A549 (cell line): ENCODE measurements around the gene CCDC66. TPM values are rescaled to one million over a fixed set of nuclear protein-coding genes. Genes with fewer than 3 reads are reported as not detected.

Experiments used
- ATAC-seq, 2 experiments: fragments of 200-7000 bp in 1 of 2; fragments of >200 bp in 1 of 2; cut with Nextera tagmentation in 1 of 2; cut with Tn5 transposase in 1 of 2; 3 replicates each; pipeline versions ENCODE4 v1.8.0 to v1.9.1; 2018 to 2020; ENCODE audit warnings: mild to moderate bottlenecking in 1 of 2, moderate library complexity in 1 of 2
- CTCF ChIA-PET: fragments of 300-600 bp; sonication (Branson Sonifier 250); formaldehyde crosslinking; extraction: SDS; loops from one replicate; lab custom pipeline; 2021; ENCODE audit warnings: antibody characterized with exemption, inconsistent platforms; lab: Yijun Ruan, JAX
- POLR2A ChIA-PET: fragments of 350-600 bp; formaldehyde crosslinking; extraction: SDS; loops from one replicate; lab custom pipeline; 2021; ENCODE audit warnings: antibody characterized with exemption, inconsistent platforms; lab: Yijun Ruan, JAX
- DNase-seq, 2 experiments: peaks; one replicate each; pipeline versions ENCODE4 v3.0.0 to v3.0.0-alpha.2; 2011 to 2016; ENCODE audit warnings: low read depth in 1 of 2, low spot score in 1 of 2
- FAIRE-seq: peaks from 2 replicates; lab custom pipeline; 2011; peaks lifted over from hg19 to GRCh38; lab: Jason Lieb, UNC
- H3K27ac ChIP-seq, 2 experiments: fragments of >200 bp; sonication (Bioruptor Twin); formaldehyde crosslinking; 3 replicates each; pipeline ENCODE4 v1.5.1; 2016 to 2017
- H3K4me1 ChIP-seq: fragments of >200 bp; sonication (Bioruptor Twin); formaldehyde crosslinking; 3 replicates; pipeline ENCODE4 v1.6.1; 2016
- H3K4me2 ChIP-seq: fragments of >200 bp; sonication (Bioruptor Twin); formaldehyde crosslinking; 3 replicates; pipeline ENCODE4 v1.6.1; 2016
- H3K4me3 ChIP-seq: fragments of >200 bp; sonication (Bioruptor Twin); formaldehyde crosslinking; 3 replicates; pipeline ENCODE4 v1.5.1; 2016
- H3K9me3 ChIP-seq: fragments of >200 bp; sonication (Bioruptor Twin); formaldehyde crosslinking; 3 replicates; pipeline ENCODE4 v1.6.1; 2016
- BCL3 ChIP-seq: fragments of >200 bp; sonication (Bioruptor Twin); formaldehyde crosslinking; IDR thresholded peaks from 3 replicates; pipeline ENCODE4 v1.6.1; 2016
- BHLHE40 ChIP-seq: IDR thresholded peaks from 2 replicates; pipeline ENCODE4 v1.6.1; 2012; ENCODE audit warnings: low read depth, low read length, inconsistent platforms
- CBX2 ChIP-seq: fragments of 200-600 bp; sonication (generic); IDR thresholded peaks from 2 replicates; pipeline ENCODE4 v1.6.1; 2016; ENCODE audit warnings: low read depth, mild to moderate bottlenecking, borderline replicate concordance
- CBX8 ChIP-seq: fragments of 200-600 bp; sonication (generic); IDR thresholded peaks from 2 replicates; pipeline ENCODE4 v1.6.1; 2016
- CEBPB ChIP-seq, 2 experiments: fragments of >200 bp in 1 of 2; sonication (Bioruptor Twin) in 1 of 2; formaldehyde crosslinking in 1 of 2; IDR thresholded peaks; 2 replicates each; pipeline ENCODE4 v1.6.1; 2012 to 2016
- CHD2 ChIP-seq: fragments of 150-350 bp; IDR thresholded peaks from 2 replicates; pipeline ENCODE4 v1.6.1; 2014; ENCODE audit warnings: low read length; ENCODE audit not compliant: partially characterized antibody
- EHF ChIP-seq: fragments of 250-450 bp; sonication (Bioruptor Pico); IDR thresholded peaks from 2 replicates; pipeline ENCODE4 v1.5.0; 2020; ENCODE audit warnings: mild to moderate bottlenecking
- EHMT2 ChIP-seq: fragments of 200-600 bp; sonication (generic); IDR thresholded peaks from 2 replicates; pipeline ENCODE4 v1.6.1; 2016; ENCODE audit warnings: antibody characterized with exemption, low read depth, mild to moderate bottlenecking, moderate library complexity
- EP300 ChIP-seq, 2 experiments: fragments of >200 bp; sonication (Bioruptor Twin); formaldehyde crosslinking; IDR thresholded peaks; 2 replicates in 1 of 2; 3 replicates in 1 of 2; pipeline ENCODE4 v1.6.1; 2016 to 2017
- ESRRA ChIP-seq: fragments of 150-350 bp; IDR thresholded peaks from 2 replicates; pipeline ENCODE4 v1.6.1; 2014; ENCODE audit warnings: mild to moderate bottlenecking, low read length, borderline replicate concordance
- FOSL2 ChIP-seq, 2 experiments: fragments of 450-650 bp in 1 of 2; fragments of >200 bp in 1 of 2; sonication (Bioruptor Twin) in 1 of 2; formaldehyde crosslinking; IDR thresholded peaks; 2 replicates each; pipeline versions ENCODE4 v1.5.0 to v1.6.1; 2016 to 2020; ENCODE audit warnings: mild to moderate bottlenecking in 1 of 2, moderate library complexity in 1 of 2
- FOXS1 ChIP-seq: fragments of 250-450 bp; sonication (Bioruptor Pico); IDR thresholded peaks from 2 replicates; pipeline ENCODE4 v1.5.0; 2020; ENCODE audit warnings: mild to moderate bottlenecking, moderate library complexity
- HOXB13 ChIP-seq: fragments of 250-450 bp; sonication (Bioruptor Pico); IDR thresholded peaks from 2 replicates; pipeline ENCODE4 v1.5.0; 2020; ENCODE audit warnings: low read depth, mild to moderate bottlenecking, moderate library complexity
- HOXB5 ChIP-seq: fragments of 250-450 bp; sonication (Bioruptor Pico); IDR thresholded peaks from 2 replicates; pipeline ENCODE4 v1.5.0; 2020; ENCODE audit warnings: mild to moderate bottlenecking, moderate library complexity
- JUN ChIP-seq, 2 experiments: fragments of >200 bp; sonication (Bioruptor Twin); formaldehyde crosslinking; IDR thresholded peaks; 2 replicates in 1 of 2; 3 replicates in 1 of 2; pipeline ENCODE4 v1.6.1; 2016 to 2017
- MAX ChIP-seq: IDR thresholded peaks from 2 replicates; pipeline ENCODE4 v1.6.1; 2012
- MYC ChIP-seq: IDR thresholded peaks from 2 replicates; pipeline ENCODE4 v1.6.1; 2012; ENCODE audit warnings: mild to moderate bottlenecking, inconsistent platforms, low read length, improper control_type of control experiment, borderline replicate concordance
- POLR2A ChIP-seq: IDR thresholded peaks from 2 replicates; pipeline ENCODE4 v1.6.1; 2012; ENCODE audit warnings: mild to moderate bottlenecking, low read length
- POLR2AphosphoS2 ChIP-seq: conservative IDR thresholded peaks from 2 replicates; pipeline ENCODE4 v1.6.1; 2012; ENCODE audit warnings: low read length, improper control_type of control experiment, inconsistent platforms
- RAD21 ChIP-seq, 2 experiments: fragments of >200 bp in 1 of 2; sonication (Bioruptor Twin) in 1 of 2; formaldehyde crosslinking in 1 of 2; IDR thresholded peaks in 1 of 2; conservative IDR thresholded peaks in 1 of 2; 2 replicates in 1 of 2; 3 replicates in 1 of 2; pipeline ENCODE4 v1.6.1; 2012 to 2018; ENCODE audit warnings: inconsistent platforms in 1 of 2
- RARB ChIP-seq: fragments of 250-450 bp; sonication (Bioruptor Pico); IDR thresholded peaks from 2 replicates; pipeline ENCODE4 v1.8.0; 2021; ENCODE audit warnings: mild to moderate bottlenecking, moderate library complexity
- SMC3 ChIP-seq: fragments of >200 bp; sonication (Bioruptor Twin); formaldehyde crosslinking; IDR thresholded peaks from 3 replicates; pipeline ENCODE4 v1.6.1; 2018; ENCODE audit warnings: inconsistent platforms
- ZC3H11A ChIP-seq: fragments of 450-650 bp; IDR thresholded peaks from 2 replicates; pipeline ENCODE4 v1.6.1; 2014; ENCODE audit warnings: antibody characterized with exemption, mild to moderate bottlenecking
- WGBS: methylation state at CpG from one replicate; pipeline ENCODE4 v1.1.6; 2017; ENCODE audit errors: missing lambda C conversion rate; 5-methylcytosine and 5-hydroxymethylcytosine counted together
- polyA plus RNA-seq, 4 experiments: library from polyadenylated mRNA; depleted of rRNA in 3 of 4; stranded (reverse); fragments of >200 nt; fragmentation: RNase III in 1 of 4; extraction: RNeasy Plus Mini Kit Qiagen cat#74134 plus additional on column Dnase treatment in 1 of 4; gene quantifications; 2 replicates in 3 of 4; 3 replicates in 1 of 4; pipeline ENCODE4 v1.2.3, GENCODE V29; 2011 to 2017
- TF ChIP-seq, protein P1 (sequence below): fragments of >200 bp; sonication (Bioruptor Twin); formaldehyde crosslinking; IDR thresholded peaks from 2 replicates; pipeline ENCODE4 v1.6.1; 2016
- TF ChIP-seq, protein P2 (sequence below): fragments of 200-600 bp; sonication (generic); IDR thresholded peaks from 2 replicates; pipeline ENCODE4 v1.6.1; 2016; ENCODE audit warnings: antibody characterized with exemption, mild to moderate bottlenecking, moderate library complexity
- TF ChIP-seq, protein P3 (sequence below): IDR thresholded peaks from 2 replicates; pipeline ENCODE4 v1.6.1; 2012; ENCODE audit warnings: low read depth, borderline replicate concordance

Gene CCDC66
- polyA plus RNA-seq, 2 of the 4 experiments (the other 2 are of a cell fraction) = 9.1 to 17.3 TPM

DNA sequence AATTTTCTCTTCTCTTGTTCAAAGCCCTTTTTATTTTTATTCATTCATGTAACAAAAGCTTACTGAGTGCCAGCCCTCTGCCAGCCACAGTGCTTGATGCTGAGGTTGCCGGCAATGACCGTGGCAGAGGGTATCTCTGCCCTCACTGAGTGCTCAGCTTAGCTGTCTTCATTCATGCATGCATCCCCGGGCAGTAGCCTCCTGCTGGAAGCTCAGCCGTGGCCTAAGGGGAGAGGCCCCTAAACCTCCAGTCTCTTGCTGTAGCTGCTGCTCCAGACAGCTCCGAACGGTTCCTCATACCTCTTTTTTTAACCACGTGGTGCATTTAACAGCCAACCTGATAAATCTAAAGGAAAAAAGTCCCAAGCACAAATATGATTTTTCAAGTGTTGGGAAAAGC, 34.6 kb upstream of the CCDC66 start:
- Histone ChIP-seq H3K4me2 (no peak overlapping the region), H3K4me3 (no peak overlapping the region), H3K4me1 (no peaks in the 10 kb centered on the region), H3K27ac (no peak overlapping the region), H3K9me3 (no peaks in the 10 kb centered on the region)
- no peak for TF ChIP-seq HOXB5 (CRISPR knock-in tag)
- TF ChIP-seq CBX8 = no peak
- no peak for TF ChIP-seq POLR2AphosphoS2
- TF ChIP-seq, protein P1, sequence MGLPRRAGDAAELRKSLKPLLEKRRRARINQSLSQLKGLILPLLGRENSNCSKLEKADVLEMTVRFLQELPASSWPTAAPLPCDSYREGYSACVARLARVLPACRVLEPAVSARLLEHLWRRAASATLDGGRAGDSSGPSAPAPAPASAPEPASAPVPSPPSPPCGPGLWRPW = no peak
- no peak for TF ChIP-seq POLR2A
- TF ChIP-seq CHD2 = no peak
- no peak for TF ChIP-seq RAD21 (conservative IDR thresholded peaks at IDR 0.05 in 1 of 2, IDR thresholded peaks at IDR 0.05 in 1 of 2)
- TF ChIP-seq CBX2 = no peak
- TF ChIP-seq JUN (IDR thresholded peaks at IDR 0.05) = no peak
- TF ChIP-seq FOXS1 (CRISPR knock-in tag) = no peak
- TF ChIP-seq BCL3 = no peak
- TF ChIP-seq MYC = no peak
- TF ChIP-seq RARB (CRISPR knock-in tag) = no peak
- WGBS = 29% methylated on average over 6 of the region's 7 CpGs
- no peak for ATAC-seq
- CTCF ChIA-PET = interaction anchor here (2.3 kb wide), 1 partner anchor 28 kb away, joined by 5 read pairs; no protein-coding TSS in a partner anchor
- POLR2A ChIA-PET = no interaction called here
- FAIRE-seq = no peak
- DNase-seq = no peak

DNA sequence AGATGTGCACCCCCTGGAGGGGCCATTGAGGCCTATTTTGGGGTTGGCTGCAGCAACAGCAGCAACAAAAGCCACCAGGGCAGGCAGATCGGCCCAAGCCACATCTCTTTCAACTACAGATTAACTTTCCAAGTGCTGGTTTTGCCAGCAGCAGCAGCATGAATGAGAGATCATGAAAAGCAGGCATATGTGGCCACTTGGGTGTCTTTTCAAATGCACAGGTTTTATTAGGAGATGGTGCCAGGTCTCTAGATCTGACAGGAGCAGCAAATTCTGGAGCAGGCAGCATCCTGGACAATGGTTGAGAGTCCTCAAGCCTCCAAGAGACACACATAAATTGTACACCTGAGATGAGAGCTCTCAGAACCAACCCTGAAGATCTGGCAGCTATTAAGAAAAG, 31.7 kb upstream of the CCDC66 start:
- Histone ChIP-seq H3K27ac (no peak overlapping the region), H3K4me3 (no peak overlapping the region), H3K4me1 (no peaks in the 10 kb centered on the region), H3K9me3 (no peaks in the 10 kb centered on the region), H3K4me2 (no peak overlapping the region)
- DNase-seq (no peak), FAIRE-seq (no peak), ATAC-seq (no peak)
- TF ChIP-seq, protein P2, sequence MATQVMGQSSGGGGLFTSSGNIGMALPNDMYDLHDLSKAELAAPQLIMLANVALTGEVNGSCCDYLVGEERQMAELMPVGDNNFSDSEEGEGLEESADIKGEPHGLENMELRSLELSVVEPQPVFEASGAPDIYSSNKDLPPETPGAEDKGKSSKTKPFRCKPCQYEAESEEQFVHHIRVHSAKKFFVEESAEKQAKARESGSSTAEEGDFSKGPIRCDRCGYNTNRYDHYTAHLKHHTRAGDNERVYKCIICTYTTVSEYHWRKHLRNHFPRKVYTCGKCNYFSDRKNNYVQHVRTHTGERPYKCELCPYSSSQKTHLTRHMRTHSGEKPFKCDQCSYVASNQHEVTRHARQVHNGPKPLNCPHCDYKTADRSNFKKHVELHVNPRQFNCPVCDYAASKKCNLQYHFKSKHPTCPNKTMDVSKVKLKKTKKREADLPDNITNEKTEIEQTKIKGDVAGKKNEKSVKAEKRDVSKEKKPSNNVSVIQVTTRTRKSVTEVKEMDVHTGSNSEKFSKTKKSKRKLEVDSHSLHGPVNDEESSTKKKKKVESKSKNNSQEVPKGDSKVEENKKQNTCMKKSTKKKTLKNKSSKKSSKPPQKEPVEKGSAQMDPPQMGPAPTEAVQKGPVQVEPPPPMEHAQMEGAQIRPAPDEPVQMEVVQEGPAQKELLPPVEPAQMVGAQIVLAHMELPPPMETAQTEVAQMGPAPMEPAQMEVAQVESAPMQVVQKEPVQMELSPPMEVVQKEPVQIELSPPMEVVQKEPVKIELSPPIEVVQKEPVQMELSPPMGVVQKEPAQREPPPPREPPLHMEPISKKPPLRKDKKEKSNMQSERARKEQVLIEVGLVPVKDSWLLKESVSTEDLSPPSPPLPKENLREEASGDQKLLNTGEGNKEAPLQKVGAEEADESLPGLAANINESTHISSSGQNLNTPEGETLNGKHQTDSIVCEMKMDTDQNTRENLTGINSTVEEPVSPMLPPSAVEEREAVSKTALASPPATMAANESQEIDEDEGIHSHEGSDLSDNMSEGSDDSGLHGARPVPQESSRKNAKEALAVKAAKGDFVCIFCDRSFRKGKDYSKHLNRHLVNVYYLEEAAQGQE = no peak
- TF ChIP-seq, protein P1 = no peak
- no peak for TF ChIP-seq POLR2A
- TF ChIP-seq FOSL2 (IDR thresholded peaks at IDR 0.05) = no peak
- TF ChIP-seq FOSL2 (CRISPR knock-in tag; IDR thresholded peaks at IDR 0.05) = no peak
- TF ChIP-seq EP300 (IDR thresholded peaks at IDR 0.05) = no peak
- TF ChIP-seq ESRRA = no peak
- no peak for TF ChIP-seq RARB (CRISPR knock-in tag)
- TF ChIP-seq EHF = no peak
- TF ChIP-seq MAX = no peak
- no peak for TF ChIP-seq EHMT2
- no peak for TF ChIP-seq HOXB13 (CRISPR knock-in tag)
- TF ChIP-seq HOXB5 (CRISPR knock-in tag) = no peak
- no peak for TF ChIP-seq BCL3
- TF ChIP-seq SMC3 = no peak
- no peak for TF ChIP-seq CEBPB (IDR thresholded peaks at IDR 0.05)
- TF ChIP-seq BHLHE40 = no peak
- no peak for TF ChIP-seq ZC3H11A
- TF ChIP-seq, protein P3, sequence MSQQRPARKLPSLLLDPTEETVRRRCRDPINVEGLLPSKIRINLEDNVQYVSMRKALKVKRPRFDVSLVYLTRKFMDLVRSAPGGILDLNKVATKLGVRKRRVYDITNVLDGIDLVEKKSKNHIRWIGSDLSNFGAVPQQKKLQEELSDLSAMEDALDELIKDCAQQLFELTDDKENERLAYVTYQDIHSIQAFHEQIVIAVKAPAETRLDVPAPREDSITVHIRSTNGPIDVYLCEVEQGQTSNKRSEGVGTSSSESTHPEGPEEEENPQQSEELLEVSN = no peak
- ChIA-PET CTCF (no interaction called here), POLR2A (no interaction called here)
- 0% methylated on average over 1 of the region's 1 CpG for WGBS
